Left renal cortex interstitium (tissue), 4 donors: Measurements from ENCODE around the gene SMARCAL1. TPM values are rescaled to one million over a fixed set of nuclear protein-coding genes. Genes with fewer than 3 reads are reported as not detected.
A peak's percentile ranks its signal among the peaks of the same experiment; 100 is the strongest.
"Not testable (repeated sequence)": the region's sequence is repeated elsewhere in the genome, so short reads cannot be mapped to it uniquely, and the experiment has no call there.

Source experiments
- DNase-seq, 4 donors: peaks; one replicate each; pipeline ENCODE4 v3.0.0-alpha.2; 2013; ENCODE audit warnings: low read depth in 4 of 4, low spot score in 2 of 4, missing footprints in 1 of 4
- polyA plus RNA-seq, 4 donors: library from polyadenylated mRNA; unstranded; fragments of 120-200 nt; gene quantifications; one replicate each; pipeline ENCODE4 v1.2.1, GENCODE V29; 2013; ENCODE audit not compliant: insufficient read length in 4 of 4

The SMARCAL1 gene
- polyA plus RNA-seq, 4 donors: 26.6 to 29.6 (median 27.3) TPM

DNA sequence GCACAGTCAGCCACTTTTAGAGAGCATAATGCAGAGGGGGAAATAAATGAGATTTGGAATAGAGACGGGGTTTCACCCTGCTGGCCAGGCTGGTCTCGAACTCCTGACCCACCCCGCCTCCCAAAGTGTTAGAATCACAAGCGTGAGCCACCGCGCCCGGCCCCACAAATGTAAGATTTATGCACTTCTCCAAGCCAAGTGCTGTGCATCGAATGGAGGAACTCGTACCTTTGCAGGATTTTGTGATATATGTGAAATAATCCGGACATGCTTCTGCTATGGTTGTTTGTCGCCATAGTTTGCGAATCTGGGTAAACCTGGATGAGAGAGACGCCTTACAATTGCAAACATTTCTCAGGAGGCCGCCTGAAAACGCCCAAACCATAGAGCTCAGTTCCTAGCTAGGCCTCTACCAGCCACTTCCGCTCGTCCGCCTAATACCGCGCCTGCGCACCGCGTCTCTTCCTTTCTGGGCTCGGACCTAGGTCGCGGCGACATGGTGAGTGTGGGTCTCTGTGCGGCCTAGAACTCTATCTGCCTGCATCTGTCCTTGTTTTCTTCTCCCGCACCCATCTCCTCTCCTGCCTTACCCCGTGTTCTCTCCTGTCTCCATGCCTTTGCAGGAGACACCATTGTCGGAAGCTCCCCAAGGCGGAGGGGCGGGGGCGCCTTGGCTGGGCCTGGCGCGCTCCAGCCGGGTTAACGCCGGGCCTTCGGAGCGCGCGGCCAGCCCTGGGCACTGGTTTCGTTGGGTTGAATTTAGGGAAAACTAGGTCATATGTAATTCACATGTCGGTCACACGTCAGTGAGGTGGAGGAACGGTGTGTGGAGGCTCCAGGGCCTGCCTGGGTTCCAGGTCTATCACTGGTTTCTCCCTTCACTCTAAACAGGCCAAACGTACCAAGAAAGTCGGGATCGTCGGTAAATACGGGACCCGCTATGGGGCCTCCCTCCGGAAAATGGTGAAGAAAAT lies 86.4 kb downstream of the SMARCAL1 start, which contains the start of gene RPL37A:
TSS of gene RPL37A (plus strand) at position 466 of the 974 bp plus-strand sequence. CDS start at position 497, 31 bp downstream.
- DNase-seq: peak; percentile 91 to 96 (median 94)

DNA sequence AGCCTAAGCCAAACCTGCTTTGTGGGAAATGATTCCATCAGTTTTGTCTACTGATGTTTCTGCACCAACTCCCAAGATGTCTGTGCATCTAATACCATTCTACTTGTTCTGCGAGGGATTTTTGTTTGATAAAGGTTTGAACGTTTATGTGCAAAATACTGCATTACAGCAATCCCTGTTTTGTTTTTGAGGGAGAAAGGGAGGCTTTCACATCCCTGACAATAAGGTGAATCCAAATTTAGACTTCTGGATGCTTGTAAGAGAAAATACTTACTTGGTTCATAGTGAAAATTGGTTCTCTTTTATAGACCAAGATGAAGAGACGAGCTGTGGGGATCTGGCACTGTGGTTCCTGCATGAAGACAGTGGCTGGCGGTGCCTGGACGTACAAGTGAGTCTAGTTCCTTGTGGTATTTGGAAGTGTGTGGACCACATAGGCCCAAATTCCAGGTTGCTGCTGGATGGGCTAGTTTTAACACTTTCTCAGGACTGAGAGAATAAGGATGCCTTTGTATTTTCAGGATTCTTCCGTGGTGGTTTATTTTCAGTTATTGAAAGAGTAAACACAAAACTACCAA lies 87.4 kb downstream of the SMARCAL1 start:
- DNase-seq: no peak

DNA sequence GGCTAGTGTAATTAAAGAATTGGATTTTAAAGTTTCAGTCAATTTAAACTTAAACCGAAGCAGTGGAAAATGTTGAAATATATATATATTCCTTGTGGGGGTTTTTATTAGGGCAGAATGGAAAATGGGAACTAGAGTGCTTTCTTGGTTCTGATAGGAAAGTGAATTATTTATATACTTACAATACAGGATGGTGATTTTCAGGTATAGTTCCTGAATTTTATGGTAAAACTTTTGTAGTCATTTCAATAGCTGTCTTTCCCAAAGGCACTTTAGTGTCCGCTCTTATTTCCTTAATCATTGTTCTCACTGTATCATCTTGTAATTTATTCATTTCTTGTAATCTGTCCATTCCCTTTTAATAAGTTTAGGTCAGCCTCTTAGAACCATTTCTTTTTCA lies 88.3 kb downstream of the SMARCAL1 start:
- no peak for DNase-seq

DNA sequence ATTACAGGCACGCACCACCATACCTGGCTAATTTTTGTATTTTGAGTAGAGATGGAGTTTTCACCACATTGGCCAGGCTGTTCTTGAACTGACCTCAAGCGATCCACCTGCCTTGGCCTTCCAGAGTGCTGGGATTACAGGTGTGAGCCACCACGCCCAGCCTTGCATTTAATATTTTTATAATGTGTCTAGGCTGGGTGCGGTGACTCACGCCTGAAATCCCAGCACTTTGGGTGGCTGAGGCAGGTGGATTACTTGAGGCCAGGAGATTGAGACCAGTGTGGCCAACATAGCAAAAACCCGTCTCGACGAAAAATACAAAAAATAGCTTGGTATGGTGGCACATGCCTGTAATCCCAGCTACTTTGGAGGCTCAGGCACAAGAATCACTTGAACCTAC lies 89.6 kb downstream of the SMARCAL1 start:
- DNase-seq: no peak

DNA sequence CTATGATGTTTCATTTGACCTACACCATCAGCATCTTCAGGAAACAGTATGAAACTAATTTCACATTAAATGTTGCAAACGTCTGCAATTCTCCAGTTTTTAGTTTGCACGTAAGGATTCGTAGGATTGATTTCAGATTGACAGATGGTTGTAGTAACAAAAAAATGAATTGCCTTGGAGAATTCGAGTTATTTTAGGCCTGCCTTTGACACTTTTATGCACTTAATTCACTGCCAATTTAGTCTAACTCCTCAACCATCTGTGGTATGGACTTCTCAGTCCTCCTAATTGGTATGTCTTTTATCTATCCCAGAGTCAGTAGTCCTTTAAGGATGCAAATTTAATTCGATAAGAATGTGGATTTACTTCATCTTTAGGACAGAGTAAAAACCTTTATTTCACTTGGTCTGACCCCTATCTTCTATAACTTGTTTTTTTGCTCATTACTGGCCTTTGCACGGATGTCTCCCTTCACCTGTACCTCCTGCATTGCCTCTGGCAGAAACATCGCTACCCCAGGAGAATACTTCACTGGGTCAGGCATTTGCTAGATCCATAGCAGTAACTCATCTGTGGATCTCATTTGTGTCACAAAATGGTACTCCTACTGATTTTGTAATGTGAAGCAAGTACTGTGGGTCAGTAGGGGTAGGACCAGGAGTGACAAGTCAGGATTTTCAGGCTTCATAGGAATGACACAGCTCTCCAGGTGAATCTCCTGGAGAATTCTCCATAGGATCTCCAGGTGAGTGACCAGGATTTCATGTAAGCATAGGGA lies 90.3 kb downstream of the SMARCAL1 start:
- DNase-seq: no peak

DNA sequence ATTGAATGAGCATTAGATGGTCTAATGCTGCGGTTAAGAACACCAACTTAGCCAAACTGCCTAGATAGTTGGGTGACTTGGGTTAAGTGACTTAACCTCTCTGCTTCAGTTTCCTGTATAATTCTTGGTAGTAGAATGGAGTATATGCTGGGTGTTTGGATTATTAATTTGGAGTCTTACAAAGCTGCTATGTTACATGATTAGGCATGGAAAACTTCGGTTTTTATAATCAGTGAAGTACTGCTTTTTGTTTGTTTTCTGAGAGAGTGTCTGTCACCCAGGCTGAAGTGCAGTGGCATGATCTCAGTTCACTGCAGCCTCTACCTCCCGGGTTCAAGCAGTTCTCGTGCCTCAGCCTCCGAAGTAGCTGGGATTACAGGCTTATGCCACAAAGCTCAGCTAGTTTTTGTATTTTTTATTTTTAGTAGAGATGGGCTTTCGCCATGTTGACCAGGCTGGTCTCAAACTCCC lies 90.9 kb downstream of the SMARCAL1 start:
- no peak for DNase-seq

DNA sequence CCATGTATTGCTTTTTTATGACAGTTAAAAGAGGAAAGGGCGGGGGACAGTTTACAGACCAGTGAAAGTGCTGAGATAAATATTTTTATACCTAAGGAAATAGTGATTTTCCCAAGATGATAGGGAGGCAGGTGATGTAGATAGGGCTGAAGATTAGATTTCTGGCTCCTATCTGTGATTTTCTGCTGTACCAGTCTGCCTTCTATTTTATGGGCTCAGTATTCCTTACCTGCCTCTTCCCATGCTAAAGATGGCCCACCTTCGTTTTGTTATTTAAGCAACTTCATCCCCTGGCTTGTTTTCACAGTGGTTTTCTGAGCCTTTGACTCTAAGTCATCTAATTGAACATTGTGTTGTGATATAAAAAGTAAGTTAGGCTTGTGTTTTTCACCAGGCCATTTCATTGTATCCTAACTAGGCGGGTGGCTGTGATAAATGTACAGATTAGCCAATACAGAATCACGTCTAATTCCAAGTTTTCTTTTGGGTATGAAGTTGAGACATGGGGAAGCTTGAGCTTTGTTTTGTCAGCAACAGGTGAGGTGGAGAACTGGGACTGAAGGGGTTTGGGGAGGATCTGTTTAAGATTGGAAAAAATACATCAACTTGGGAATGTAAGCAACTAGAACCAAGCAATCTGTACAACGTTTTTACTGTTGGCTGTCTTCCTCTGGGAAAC lies 91.6 kb downstream of the SMARCAL1 start:
- DNase-seq: no peak

DNA sequence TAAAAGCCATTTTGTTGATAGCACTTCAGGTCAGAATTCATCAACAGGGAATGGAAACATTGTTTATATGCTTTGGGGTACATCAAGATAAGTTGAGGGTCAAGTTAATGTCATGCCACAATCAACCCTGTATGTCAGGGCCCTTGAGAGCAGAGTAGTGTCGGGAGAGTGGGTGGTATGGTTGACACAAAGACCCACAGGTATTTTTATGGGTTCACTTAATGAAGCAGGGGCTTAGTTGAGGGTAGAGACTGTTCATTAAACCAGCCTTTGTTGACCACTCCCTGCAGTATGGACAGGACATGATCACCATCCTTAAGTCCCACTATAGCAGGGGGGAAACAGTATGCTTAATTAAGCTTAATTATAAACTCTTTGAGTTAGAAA lies 92.1 kb downstream of the SMARCAL1 start:
- DNase-seq: no peak

DNA sequence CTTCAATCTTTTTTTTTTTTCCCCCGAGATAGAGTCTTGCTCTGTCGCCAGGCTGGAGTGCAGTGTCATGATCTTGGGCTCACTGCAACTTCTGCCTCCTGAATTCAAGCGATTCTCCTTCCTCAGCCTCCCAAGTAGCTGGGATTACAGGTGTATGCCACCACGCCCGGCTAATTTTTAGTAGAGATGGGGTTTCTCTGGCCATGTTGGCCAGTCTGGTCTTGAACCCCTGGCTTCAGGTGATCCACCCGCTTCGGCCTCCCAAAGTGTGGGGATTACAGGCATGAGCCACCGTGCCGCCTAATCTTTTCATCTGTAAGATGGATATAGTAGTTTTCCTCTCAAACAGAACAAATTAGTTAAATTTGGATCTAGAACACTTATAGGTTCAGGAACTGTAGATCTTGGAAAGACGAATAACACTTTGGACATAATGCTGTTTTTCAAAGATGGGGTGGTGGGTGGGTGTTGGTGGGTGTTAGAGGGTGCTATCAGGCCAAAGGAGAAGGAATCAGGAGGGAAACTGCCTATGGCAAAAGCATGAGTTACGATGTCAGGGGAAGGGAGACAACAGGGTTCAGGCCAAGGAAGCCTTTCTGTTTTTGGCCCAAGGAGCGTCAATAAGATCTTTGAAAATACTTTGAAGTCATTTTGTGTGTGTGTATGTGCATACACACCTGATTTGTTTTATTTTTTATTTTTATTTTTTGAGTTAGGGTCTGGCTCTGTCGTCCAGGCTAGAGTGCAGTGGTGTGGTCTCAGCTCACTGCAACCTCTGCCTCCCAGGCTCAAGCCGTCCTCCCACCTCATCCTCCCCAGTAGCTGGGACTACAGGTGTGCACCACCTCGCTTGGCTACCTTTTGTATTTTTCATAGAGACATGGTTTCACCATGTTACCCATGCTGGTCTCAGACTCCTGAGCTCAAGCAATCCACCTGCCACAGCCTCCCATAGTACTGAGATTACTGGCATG lies 93.1 kb downstream of the SMARCAL1 start:
- no peak for DNase-seq

DNA sequence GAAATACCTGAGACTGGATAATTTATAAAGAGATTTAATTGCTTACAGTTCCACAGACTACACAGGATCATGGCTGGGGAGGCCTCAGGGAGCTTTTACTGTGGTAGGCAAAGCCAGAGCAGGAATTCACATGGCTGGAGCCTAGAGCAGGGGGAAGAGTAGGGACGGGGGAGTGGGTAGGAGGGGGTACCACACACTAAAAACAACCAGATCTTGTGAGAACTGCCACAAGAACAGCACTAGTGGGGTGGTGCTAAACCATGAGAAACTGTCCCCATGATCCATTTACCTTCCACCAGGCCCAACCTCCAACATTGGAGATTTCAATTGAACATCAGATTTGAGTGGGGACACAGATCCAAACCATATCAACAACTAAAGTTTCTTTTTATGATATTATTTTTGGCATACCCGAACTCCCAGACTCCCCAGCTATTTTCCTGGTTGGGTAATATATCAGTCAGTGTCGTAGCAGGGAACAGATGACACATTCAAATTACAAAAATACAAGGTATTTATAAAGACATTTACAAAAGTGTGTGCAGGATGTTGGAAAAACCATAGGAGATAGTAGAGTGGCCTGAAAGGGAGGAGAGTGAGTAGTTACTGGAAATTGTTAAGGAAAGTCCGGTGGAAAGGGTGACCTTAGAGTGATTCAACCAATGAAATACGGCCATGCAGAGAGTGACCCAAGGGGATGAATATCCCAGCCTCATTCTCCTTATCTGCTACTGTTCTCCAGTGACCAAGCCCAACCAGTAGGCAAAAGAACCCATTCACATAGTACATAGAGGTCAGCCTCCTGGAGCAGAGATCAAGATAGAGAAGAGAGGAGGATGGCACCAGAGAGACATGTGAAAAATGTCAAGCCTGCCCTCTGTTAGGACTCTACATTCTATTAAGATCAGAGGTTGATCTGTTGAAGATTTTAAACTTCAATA lies 95.2 kb downstream of the SMARCAL1 start:
- no peak for DNase-seq

DNA sequence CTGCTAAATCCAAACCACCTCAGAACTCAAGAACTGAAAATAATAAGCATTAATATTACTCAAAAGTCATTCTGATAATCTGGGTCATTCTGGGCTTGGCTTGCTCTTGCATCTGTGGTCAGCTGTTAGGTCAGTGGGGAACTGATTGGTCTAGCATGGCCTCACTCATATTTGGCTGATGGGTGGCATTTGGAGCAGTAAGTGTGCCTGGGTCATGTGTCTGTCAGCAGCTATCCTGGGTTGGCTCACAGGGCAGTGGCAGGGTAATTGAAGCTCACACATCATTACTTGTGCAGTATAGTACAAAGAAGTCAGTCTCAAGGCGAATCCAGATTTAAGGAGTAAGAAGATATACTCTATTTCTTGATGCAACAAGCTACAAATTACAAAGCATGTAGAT lies 95.9 kb downstream of the SMARCAL1 start:
- no peak for DNase-seq

DNA sequence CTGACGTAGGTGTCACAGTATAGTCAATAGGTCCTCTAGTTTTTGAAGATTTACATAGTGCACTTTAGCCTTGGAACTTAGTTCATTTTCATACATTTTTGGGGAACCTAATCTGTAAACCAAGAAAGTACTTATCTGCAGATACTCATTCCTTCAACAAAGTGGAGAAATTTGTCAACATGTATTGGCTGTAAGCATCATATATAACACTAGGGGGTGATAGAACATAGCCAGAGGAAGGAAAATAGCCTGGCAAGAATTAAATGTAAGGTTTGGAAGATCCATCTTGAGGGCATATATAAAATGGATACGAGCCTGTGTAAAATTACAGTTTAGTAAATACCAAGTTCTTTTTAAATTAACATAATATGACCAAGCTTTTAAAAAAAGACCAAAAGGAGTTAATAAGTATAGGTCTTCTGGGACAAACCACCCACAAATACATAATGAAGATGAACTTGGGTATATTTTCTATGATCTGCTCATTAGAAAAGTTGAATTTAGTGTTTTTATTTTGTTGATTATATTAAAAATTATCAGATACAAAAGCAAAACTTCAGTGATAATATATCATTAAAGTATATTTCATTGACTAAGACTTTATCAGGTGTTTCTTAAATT lies 104.6 kb downstream of the SMARCAL1 start:
- no peak for DNase-seq

DNA sequence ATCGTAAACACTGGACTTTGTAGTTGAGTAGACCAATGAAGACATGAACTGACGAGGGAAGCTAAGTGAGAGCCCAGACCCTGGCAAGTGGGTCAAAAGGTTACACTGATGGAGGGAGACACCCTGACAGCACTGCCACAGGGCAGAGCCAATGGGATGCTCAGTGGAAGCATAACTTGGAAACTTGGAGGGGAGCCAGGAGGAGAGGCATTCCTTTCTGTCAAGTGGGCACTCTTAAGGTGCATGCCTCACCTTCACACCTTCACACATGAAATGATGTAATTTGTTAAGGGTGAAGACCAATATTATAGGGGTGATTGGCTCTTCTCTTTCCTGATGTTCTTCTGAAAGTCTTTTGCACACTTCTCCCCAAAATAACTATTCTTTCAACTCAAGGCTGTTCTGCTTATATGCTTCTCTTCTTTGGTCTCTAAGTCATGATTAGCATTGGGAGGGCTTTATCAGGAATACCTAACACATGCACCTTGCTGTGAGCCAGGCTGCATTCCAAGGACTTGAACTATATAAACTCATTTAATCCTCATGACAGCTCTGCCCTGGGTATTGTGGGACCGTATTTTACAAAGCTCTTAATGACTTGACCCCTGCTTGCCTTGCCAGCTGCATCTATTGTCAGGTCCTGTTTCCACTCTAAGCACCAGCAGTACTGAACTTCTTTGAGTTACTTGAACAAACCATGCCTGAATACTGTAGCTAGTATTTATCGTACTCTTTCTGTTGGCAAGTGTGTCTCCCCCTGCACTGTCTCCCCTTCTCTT lies 105.4 kb downstream of the SMARCAL1 start:
- DNase-seq: no peak

DNA sequence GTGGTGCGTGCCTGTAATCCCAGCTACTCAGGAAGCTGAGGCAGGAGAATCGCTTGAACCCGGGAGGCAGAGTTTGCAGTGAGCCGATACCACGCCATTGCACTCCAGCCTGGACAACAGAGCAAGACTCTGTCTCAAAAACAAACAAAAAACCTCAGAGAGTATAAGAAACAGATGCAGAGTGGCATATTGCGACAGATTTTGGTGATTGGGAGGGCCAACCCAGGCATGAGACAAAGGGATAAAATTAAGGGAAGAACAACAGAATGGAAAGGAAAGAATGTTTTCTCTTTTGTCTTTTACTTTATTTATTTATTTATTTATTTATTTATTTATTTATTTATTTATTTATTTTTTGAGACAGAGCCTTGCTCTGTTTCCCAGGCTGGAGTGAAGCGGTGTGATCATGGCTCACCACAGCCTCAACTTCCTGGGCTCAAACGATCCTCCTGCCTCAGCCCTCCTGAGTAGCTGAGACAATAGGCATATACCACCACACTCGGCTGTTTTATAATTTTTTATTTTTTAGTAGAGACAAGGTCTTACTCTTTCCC lies 106.4 kb downstream of the SMARCAL1 start:
- not testable (repeated sequence) for DNase-seq

DNA sequence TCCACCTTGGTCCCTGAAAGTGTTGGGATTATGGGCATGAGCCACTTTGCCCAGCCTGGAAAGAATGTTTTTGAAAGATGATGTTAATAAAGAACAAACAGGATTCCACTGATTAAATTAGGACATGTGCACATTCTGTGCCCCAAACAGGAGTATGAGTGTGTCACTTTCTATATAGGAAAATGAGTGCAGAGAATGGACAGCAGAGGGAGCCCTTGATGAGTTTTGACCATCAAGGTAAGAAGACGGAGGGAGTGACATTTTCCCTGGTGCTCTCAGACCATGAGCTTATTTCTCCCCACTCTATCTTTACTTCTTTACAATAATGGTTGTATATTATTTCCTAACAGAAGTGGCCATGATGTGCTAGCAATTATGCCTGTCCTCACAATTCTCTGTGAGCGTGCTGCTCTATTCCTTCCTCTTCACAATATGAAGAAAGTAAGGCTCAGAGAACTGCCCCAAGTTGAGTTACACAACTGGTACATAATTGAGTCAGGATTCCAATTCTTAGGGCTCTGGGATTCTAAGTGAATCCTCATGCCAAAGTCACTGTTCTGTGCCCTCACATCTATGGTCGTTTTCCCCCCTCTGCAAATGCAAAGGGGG lies 107.0 kb downstream of the SMARCAL1 start:
- peak in 1 of 4 donors; percentile 81 for DNase-seq

DNA sequence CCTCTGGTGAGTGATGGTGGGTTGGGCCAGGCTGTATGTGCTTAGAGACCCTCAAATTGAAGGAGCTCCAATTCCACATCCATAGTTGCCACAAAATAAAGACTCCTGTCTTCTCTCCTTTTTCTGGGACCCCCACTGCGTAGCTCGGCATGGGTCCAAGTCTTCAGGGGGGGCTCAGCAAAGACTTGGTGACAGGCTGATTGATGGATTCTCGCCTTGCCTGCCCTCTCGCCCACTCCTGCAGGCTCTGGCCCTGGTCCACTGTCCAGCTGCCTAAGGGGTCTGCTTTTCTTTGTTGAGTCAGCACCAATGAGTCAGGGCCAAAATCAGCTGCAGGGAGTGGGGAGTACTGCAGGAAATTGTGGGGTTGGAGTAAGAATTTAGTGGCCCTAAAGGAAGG lies 107.8 kb downstream of the SMARCAL1 start:
- DNase-seq: no peak
